ENCODE results near the gene ITGB2.

- TF ChIP-seq SIN3A (IDR thresholded peaks at IDR 0.05; ENCODE audit: borderline replicate concordance, insufficient read depth, low read length), result no peak
- no peak for TF ChIP-seq POLR2AphosphoS5 (IDR thresholded peaks at IDR 0.05; ENCODE audit: low read depth, low read length)
- TF ChIP-seq TAF1 (IDR thresholded peaks at IDR 0.05; ENCODE audit: borderline replicate concordance, insufficient read depth, low read length), result no peak
- TF ChIP-seq REST (IDR thresholded peaks at IDR 0.05; ENCODE audit: insufficient read depth in 1 of 2, low read depth in 2 of 2, low read length in 2 of 2), result no peak
- TF ChIP-seq FOXP2 (optimal IDR thresholded peaks at IDR 0.05; ENCODE audit: borderline replicate concordance, extremely low read depth, extremely low read length, insufficient read depth), result no peak
These were observed 11.9 kb upstream of the ITGB2 start for GRCh38 chr21:44932408-44933181.

Data from PFSK-1 (cell line).